22Rv1 (cell line): ENCODE data around the gene RARS2.

Source experiments
- CTCF ChIP-seq: fragments of 450-650 bp; IDR thresholded peaks from 2 replicates; pipeline ENCODE4 v1.5.1; 2017; ENCODE audit warnings: mild to moderate bottlenecking
- ZFX ChIP-seq: fragments of 450-650 bp; IDR thresholded peaks from 2 replicates; pipeline ENCODE4 v1.6.1; 2017; ENCODE audit warnings: antibody characterized with exemption, borderline replicate concordance

GRCh38 chr6:87586371-87587077 lies 3.3 kb downstream of the RARS2 start:
- TF ChIP-seq ZFX (no peak), CTCF (no peak)
